A673 (cell line): ENCODE data around the gene TP53BP2. TPM values are rescaled to one million over a fixed set of nuclear protein-coding genes. Genes with fewer than 3 reads are reported as not detected.
A peak's percentile ranks its signal among the peaks of the same experiment; 100 is the strongest.

Experiments used
- BruUV-seq: library from RNA; stranded (reverse); fragments of 400-500 nt; replicated peaks from 2 replicates; lab custom pipeline; 2021; lab: Mats Ljungman, UMichigan
- CTCF ChIA-PET: fragments of 300-600 bp; sonication (Branson Sonifier 250); formaldehyde crosslinking; loops from one replicate; lab custom pipeline; 2022; ENCODE audit warnings: antibody characterized with exemption; lab: Charles Lee
- POLR2A ChIA-PET: fragments of 300-600 bp; sonication (Branson Sonifier 250); formaldehyde crosslinking; loops from one replicate; lab custom pipeline; 2022; ENCODE audit warnings: antibody characterized with exemption; ENCODE audit not compliant: low non-redundant PET; lab: Charles Lee
- DNase-seq: peaks from one replicate; pipeline ENCODE4 v3.0.0-alpha.2; 2015; ENCODE audit warnings: low spot score
- H3K27ac ChIP-seq: fragments of 200-600 bp; sonication (generic); 2 replicates; pipeline ENCODE4 v1.5.1; 2016; ENCODE audit warnings: mixed run types, low read depth, mild to moderate bottlenecking, mixed read lengths, antibody characterized with exemption, low read length; ENCODE audit not compliant: poor library complexity, severe bottlenecking
- H3K27me3 ChIP-seq: fragments of 200-600 bp; sonication (generic); replicated peaks from 2 replicates; pipeline ENCODE4 v1.6.1; 2017; ENCODE audit warnings: mixed run types, low read depth, mild to moderate bottlenecking, mixed read lengths, antibody characterized with exemption, low read length; ENCODE audit not compliant: insufficient read depth, poor library complexity
- H3K36me3 ChIP-seq: fragments of 200-600 bp; sonication (generic); 2 replicates; pipeline ENCODE4 v1.6.1; 2016; ENCODE audit warnings: mixed run types, mild to moderate bottlenecking, mixed read lengths, antibody characterized with exemption, low read length; ENCODE audit not compliant: insufficient read depth, poor library complexity, severe bottlenecking
- H3K4me1 ChIP-seq: fragments of 200-600 bp; sonication (generic); 2 replicates; pipeline ENCODE4 v1.6.1; 2017; ENCODE audit warnings: mixed run types, mild to moderate bottlenecking, mixed read lengths, antibody characterized with exemption, low read length; ENCODE audit not compliant: insufficient read depth, poor library complexity, severe bottlenecking
- H3K4me3 ChIP-seq: fragments of 200-600 bp; sonication (generic); 2 replicates; pipeline ENCODE4 v1.5.1; 2016; ENCODE audit warnings: low read depth, mixed run types, mild to moderate bottlenecking, mixed read lengths, low read length; ENCODE audit not compliant: poor library complexity, severe bottlenecking
- H3K9me3 ChIP-seq: fragments of 200-600 bp; sonication (generic); 2 replicates; pipeline ENCODE4 v1.6.1; 2016; ENCODE audit warnings: mixed run types, low read depth, mild to moderate bottlenecking, mixed read lengths, antibody characterized with exemption, low read length; ENCODE audit not compliant: poor library complexity, severe bottlenecking
- EZH2 ChIP-seq: fragments of 200-600 bp; sonication (generic); IDR thresholded peaks from 2 replicates; pipeline ENCODE4 v1.6.1; 2017; ENCODE audit warnings: borderline replicate concordance, low read depth, mild to moderate bottlenecking, mixed read lengths, antibody characterized with exemption, low read length; ENCODE audit not compliant: poor library complexity, severe bottlenecking
- intact Hi-C: fragments of 100-400 bp; cut with micrococcal nuclease; formaldehyde crosslinking; loops from one replicate; pipeline ENCODE4 v1.10.0; 2022; ENCODE audit not compliant: unreplicated experiment
- total RNA-seq: library from RNA; stranded (reverse); gene quantifications from 2 replicates; pipeline ENCODE4 v1.2.3, GENCODE V29; 2021
- TF ChIP-seq, protein P1 (sequence below): fragments of 300-800, 200-600 bp; sonication (generic); conservative IDR thresholded peaks from 2 replicates; pipeline ENCODE4 v1.5.1; 2017; ENCODE audit warnings: low read depth, mild to moderate bottlenecking, antibody characterized with exemption, low read length, moderate library complexity, mixed read lengths

TP53BP2 gene
- total RNA-seq, 1 experiment from 2014 or later = 93.3 TPM

DNA sequence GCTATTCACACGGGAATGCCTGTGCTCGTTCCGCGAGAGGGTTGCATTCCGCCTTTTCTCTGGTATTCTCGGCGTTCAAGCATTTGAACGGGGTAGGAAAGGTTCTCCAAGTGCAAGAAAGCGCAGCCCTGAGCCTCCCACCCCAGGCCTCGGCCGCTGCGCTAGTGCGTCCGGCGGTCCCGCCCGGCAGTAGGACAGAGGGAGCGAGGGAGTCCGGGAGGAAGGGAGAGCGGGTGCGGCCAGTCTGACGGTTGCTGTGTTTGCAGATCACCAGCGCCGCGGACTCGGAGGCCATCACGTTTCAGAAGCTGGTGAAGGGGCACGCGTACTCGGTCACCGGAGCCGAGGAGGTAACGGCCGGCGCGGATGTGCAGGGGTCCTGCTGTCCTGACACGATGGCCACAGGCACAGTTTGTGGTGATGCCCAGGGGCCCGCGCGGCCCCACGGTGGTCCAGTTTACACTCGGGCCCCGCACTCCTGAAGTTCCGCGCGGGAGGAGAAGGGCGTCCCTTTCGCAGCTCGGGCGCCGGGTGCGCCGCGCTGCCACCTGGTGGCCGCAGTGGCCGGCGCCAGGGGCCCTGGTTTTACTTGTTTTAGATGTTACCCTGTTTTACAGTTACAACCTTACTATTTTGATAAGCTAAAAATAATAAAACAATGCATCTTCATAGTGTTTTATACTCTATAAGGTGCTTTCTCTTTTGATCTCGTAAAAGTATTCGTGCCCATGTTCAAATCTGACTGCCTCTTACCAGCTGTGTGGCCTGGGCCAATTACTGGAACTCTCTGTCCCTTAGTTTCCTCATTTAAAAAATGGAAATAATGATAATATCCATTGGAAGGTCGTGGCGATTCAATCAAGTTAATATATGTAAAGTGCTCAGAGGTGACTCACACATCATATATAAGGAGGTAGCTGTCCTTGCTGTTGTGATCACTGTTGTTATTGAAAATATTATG, 96.7 kb downstream of the TP53BP2 start:
- peak; percentile 78 for DNase-seq
- H3K27me3 ChIP-seq = no peaks in the 10 kb centered on the region
- intact Hi-C loops = loop anchor here (1.0 kb wide), 2 partner anchors 36 to 51 kb away; no protein-coding TSS in a partner anchor
- H3K4me1 ChIP-seq = peaks cover 22% of the 10 kb centered on the region
- POLR2A ChIA-PET = no interaction called here
- peak overlapping the region; percentile 46 for H3K4me3 ChIP-seq
- no TSS peak for BruUV-seq
- CTCF ChIA-PET = interaction anchor here (0.6 to 2.3 kb wide), 7 partner anchors 11 to 113 kb away, joined by 3 to 18 read pairs (median 4); partner anchors contain the start of gene CAPN2
- H3K9me3 ChIP-seq = no peaks in the 10 kb centered on the region
- H3K36me3 ChIP-seq = peaks cover 67% of the 10 kb centered on the region
- TF ChIP-seq, protein P1, sequence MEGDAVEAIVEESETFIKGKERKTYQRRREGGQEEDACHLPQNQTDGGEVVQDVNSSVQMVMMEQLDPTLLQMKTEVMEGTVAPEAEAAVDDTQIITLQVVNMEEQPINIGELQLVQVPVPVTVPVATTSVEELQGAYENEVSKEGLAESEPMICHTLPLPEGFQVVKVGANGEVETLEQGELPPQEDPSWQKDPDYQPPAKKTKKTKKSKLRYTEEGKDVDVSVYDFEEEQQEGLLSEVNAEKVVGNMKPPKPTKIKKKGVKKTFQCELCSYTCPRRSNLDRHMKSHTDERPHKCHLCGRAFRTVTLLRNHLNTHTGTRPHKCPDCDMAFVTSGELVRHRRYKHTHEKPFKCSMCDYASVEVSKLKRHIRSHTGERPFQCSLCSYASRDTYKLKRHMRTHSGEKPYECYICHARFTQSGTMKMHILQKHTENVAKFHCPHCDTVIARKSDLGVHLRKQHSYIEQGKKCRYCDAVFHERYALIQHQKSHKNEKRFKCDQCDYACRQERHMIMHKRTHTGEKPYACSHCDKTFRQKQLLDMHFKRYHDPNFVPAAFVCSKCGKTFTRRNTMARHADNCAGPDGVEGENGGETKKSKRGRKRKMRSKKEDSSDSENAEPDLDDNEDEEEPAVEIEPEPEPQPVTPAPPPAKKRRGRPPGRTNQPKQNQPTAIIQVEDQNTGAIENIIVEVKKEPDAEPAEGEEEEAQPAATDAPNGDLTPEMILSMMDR = peak; percentile 98
- TF ChIP-seq EZH2 = no peak
- peak overlapping the region; percentile 46 for H3K27ac ChIP-seq

DNA sequence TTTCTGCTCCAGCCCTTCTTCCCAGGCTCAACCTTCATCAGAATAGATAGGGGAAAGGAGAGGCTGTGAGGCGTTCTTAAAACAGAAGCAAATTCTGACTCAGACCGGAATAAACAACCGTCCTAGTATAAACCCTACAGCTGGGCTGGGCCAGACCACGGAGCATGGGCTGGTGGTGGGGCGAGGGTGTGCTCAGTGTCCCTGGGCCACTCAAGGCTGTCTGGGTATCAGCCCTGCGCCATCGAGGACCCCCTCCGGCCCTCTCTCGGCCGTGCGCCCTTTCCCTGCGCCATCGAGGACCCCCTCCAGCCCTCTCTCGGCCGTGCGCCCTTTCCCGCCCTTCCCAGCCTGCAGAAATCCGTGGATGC, 97.4 kb downstream of the TP53BP2 start:
- Histone ChIP-seq H3K4me3 (peak overlapping the region; percentile 46), H3K4me1 (peaks cover 18% of the 10 kb centered on the region), H3K27me3 (no peaks in the 10 kb centered on the region), H3K36me3 (peaks cover 60% of the 10 kb centered on the region), H3K27ac (peak overlapping the region; percentile 46), H3K9me3 (no peaks in the 10 kb centered on the region)
- TF ChIP-seq, protein P1 = no peak
- TF ChIP-seq EZH2 = no peak
- POLR2A ChIA-PET = no interaction called here
- CTCF ChIA-PET = interaction anchor here (1.1 to 2.3 kb wide), 3 partner anchors 10 to 50 kb away, joined by 3 to 18 read pairs (median 5); partner anchors contain the start of gene CAPN2
- BruUV-seq = no TSS peak
- intact Hi-C loops = no loop called here
- DNase-seq = no peak

DNA sequence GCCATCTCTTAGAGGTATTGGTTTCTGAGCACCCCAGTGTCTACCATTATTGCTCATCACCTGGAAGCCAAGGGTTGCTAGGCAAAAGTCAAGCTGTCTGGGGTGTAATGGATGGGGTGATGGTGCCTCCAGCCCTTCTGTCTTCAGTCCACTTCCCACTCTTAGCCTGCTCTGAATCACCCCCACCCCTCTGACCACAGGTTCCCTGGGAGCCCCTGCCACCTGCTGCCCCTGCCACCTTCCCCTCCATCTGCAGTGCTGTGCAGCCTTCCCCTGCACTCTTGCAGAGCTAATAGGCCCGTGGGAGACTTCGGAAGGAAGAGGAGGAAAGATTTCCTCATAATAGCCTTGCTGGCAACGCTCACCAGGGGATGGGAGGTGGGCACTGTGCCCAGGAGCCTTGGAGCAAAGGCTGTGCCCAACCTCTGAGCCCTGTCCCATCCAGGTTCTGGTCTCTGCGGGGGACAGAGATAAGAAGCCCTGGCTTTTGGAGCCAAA, 97.9 kb downstream of the TP53BP2 start:
- intact Hi-C loops = no loop called here
- peaks cover 55% of the 10 kb centered on the region for H3K36me3 ChIP-seq

More for the DNA sequence above, 97.9 kb downstream of the TP53BP2 start:
- peak; percentile 82 for DNase-seq
- no peak overlapping the region for H3K27ac ChIP-seq
- peaks cover 18% of the 10 kb centered on the region for H3K4me1 ChIP-seq
- BruUV-seq = no TSS peak
- no peak overlapping the region for H3K4me3 ChIP-seq
- ChIA-PET CTCF (interaction anchor here (2.3 kb wide), 1 partner anchor 50 kb away, joined by 18 read pairs; no protein-coding TSS in a partner anchor), POLR2A (no interaction called here)
- TF ChIP-seq EZH2 = no peak
- TF ChIP-seq, protein P1 = no peak
- no peaks in the 10 kb centered on the region for H3K9me3 ChIP-seq
- H3K27me3 ChIP-seq = no peaks in the 10 kb centered on the region
